GM12801 (cell line): ENCODE measurements around the gene PAX6.

ENCODE experiments used
- TF ChIP-seq, protein P1 (sequence below): IDR thresholded peaks from one replicate; pipeline ENCODE4 v1.5.1; 2011; ENCODE audit warnings: control low read depth; ENCODE audit not compliant: insufficient read length; ENCODE audit errors: extremely low read depth

PAX6 gene

DNA sequence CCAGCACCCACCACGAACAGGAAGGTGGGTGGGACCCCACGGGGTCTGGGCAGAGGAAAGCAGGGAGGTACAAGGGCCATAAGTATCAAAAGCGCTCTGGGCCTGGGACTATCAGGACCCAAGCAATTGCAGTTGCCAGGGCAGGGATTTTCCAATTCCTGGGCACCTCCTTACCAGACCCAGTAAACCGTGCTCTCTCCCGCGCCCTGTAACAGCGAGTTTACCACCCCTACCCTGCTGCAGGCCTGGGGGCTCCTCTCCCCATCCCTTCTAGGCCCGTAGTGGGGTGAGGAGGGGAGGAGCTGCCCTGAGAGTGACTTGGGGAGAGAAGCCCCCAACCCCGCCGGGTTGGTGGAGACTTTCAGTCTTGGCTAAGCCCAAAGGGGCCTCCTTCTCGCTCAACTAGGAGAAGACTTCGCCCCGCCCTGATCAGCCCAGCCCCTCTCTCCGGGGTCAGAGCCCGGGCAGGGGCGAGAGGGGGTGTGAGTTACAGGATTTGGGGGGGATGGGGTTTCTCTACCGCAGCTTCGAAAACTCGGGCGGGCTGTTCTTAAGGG, 5.4 kb downstream of the PAX6 start:
- TF ChIP-seq, protein P1, sequence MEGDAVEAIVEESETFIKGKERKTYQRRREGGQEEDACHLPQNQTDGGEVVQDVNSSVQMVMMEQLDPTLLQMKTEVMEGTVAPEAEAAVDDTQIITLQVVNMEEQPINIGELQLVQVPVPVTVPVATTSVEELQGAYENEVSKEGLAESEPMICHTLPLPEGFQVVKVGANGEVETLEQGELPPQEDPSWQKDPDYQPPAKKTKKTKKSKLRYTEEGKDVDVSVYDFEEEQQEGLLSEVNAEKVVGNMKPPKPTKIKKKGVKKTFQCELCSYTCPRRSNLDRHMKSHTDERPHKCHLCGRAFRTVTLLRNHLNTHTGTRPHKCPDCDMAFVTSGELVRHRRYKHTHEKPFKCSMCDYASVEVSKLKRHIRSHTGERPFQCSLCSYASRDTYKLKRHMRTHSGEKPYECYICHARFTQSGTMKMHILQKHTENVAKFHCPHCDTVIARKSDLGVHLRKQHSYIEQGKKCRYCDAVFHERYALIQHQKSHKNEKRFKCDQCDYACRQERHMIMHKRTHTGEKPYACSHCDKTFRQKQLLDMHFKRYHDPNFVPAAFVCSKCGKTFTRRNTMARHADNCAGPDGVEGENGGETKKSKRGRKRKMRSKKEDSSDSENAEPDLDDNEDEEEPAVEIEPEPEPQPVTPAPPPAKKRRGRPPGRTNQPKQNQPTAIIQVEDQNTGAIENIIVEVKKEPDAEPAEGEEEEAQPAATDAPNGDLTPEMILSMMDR, result no peak

DNA sequence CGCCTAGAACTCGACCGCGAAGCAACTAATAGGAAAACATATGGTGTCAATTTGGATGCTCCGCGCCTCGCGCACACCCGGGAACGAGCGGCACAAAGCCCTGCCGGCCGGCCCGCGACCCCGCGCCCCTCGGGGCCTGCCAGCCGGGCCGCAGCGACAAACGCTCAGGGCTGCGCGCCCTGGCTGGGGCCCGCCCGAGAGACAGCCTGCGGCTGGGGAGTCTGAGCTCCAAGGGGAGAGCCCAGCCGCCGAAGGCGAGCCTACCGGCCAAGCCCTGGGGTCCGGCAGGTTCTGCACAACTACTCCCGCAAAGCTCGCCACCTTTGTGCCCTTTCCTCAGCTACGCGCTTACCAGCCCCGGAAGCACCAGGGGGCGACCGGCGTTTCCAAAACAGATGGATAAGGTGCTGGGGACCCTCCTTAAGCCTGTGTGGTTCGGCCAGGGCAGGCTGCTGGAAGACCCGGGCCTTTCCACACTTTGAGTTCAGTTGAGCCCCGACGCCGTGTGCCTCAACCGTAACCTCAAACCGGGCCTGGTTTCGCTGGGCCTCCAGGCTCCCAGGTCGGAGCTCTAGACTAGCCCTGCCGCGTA, 6.0 kb downstream of the PAX6 start:
- TF ChIP-seq, protein P1, result no peak

DNA sequence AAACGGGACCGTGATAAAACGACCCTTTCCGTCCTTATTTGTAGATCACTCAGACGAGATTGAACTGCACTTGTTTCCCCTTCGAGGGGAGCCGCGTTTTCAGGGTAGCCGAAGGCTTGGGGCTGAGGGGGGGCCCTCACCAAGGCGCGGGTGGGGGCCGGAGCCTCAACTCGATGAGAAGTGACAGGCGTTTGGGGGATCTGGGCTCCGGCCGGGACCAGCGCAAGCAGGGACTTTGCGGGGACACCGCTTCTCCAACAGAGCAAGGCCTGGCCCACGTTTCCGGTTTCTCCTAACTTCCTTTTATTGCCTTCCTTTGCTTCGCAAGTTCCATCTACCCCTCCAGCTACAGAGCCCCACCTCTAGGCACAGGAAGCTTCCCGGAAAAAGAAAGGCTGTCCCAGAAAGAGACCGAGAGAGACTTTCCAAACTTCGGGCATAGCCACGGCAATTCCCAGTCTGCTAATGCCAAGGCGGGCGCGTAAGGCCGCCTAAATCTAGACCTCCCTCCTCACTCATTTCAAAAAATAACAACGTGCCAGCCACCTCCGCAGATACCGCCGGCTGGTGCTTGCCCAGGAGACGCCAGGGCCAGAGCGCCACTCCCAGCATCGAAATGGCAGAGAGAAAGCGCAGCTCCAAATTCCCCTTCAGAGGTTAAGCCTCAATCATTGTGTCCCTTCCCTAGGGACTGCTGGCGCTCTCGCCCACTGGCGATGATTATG, 6.6 kb downstream of the PAX6 start:
- TF ChIP-seq, protein P1, result no peak

DNA sequence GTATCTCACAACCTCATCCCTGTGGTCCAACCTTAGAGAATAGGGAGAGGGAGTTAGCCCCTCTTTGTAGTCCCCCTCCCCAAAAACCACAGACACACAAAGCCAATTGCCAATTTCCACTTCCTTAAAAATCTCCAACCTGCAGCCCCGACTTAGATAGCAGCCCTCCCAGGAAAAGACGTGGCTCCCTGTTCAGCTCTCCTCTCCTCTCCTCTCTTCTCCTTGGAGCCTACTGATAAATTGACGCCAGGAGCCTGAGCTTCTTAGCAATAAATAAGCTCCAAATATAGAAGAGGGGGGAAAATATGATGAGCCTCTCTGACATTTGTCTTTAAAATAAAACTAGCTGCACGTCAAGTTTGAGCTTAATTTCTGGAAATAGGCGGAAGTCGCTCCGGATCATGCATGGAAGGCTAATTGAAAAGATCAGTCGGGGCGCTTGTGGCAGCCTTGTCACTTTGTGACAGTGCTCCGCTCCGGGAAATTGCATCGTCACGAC, 7.3 kb downstream of the PAX6 start:
- TF ChIP-seq, protein P1, result no peak

DNA sequence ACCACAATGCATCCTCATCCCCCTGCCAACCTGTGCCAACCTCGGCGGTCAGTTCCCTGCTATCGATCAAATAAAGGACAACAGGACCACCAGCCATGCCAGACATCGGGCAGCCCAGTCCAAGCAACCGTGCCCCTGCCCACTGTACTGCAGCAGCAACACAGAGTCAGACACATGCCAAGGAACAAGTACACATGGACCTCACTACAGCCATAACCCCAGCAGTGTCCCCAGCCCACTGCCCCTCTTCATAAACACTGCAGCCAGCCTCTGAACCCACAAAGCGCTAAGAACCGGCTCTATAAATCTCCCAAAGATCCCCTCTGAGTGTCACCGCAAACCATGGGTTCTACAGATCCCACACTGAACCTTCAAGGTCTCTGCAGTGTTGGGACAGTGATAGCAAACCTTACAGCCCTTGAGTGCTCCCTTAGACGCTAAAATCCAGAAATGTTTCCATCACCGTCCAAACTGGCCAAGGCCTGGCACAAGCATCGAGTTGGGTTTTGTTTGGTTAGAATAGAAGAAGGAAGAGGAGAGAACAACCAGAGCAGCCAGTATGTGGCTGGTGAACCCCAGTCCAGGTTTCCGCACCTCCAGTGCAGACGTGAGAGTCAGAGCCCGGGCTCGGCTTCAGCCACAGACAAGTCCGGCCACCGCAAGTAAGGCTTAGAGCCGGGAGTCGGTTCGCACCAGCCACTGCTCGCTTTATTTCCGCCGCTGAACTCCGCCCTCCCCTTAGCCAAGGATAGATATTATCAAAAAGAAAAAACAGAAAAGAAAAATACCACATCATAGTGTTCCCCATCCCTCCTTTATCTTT, 7.9 kb downstream of the PAX6 start:
- TF ChIP-seq, protein P1, result no peak

DNA sequence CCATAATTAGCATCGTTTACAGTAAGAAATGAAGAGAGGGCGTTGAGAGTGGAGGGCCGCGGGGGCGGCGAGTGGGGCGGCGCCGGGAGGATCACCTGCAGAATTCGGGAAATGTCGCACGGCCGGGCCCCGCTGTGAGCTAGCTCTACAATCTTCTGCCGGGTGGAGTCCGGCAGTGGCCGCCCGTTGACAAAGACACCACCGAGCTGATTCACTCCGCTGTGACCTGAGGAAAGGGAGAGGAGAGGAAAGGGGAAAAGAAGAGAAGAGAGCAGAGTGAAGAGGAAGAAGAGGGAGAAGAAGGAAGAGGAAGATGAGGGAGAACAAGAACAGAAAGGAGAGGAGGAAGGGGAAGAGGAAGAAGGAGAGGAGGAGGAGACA, 8.5 kb downstream of the PAX6 start:
- TF ChIP-seq, protein P1, result no peak

DNA sequence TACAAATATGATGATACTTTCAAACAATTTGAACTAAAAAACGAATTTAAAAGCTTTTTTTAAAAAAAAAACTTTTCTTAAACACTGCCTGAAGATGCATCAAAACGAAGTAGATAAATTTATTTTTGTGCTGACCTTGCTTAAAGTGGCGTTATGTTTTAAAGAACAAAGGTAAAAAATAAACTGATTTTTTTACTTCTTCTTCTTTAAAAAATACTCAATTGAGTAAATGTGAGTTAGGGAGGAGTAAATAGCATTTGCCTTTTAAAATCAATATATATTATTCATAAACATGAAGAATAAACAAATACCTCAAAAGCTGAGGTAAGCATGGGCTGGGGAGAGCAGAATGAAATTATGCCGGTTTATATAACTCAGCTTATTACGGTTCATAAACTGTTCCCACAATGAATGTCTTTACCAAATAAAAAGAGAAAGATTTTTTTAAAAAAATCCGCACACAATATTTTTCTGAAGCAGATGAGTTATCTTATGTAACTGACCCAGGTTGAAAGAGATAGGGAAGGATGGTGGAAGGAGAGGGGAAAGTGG, 9.0 kb downstream of the PAX6 start:
- TF ChIP-seq, protein P1, result no peak
